ENCODE measurements around the gene ST8SIA4.

Gene ST8SIA4

DNA sequence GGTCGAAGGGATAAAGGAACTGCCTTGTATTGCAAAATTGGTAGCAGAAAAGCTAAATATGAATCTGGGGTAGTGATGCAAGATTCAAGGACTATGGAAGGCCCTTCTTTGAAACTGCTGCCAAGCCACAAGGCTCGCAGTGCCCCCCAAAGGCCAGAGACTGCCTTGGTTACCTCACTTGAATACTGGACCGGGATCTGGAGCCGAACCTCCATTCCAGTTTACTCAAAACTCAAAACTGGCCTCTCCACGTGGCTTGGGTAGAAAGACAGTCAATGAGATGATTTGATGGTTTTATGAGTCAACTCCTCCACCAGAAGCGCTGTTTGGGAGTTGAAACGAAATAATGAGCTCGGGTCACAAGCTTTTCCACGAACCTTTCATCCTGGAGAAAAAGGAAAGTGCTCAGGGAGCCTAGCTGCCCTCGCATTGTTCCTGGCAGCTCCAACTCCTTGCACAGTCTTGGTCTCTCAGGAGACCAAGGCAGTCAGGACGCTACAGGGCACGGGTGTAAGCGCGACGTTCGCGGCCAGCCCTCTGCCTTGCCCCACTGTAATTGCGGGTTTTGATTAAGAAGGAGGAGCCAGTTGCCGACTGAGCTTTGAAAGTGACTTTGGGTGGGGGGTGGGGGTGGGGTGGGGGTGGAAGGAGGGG is 2.8 kb downstream of the ST8SIA4 start:
- peak overlapping the region; percentile 82 for H3K27ac ChIP-seq (ENCODE audit: low read depth, low read length)
- peak overlapping the region; percentile 95 for H3K4me2 ChIP-seq (ENCODE audit: low read length)
- H3K4me3 ChIP-seq (ENCODE audit: low read length), result peak overlapping the region; percentile 89
- H3K9me3 ChIP-seq (ENCODE audit: control insufficient read depth, insufficient read depth, low read length), result no peaks in the 10 kb centered on the region; the same call in 1 of the 2 replicates
- H3K4me1 ChIP-seq (ENCODE audit: control insufficient read depth, low read length), result peaks cover 70% of the 10 kb centered on the region
- TF ChIP-seq, protein P1, sequence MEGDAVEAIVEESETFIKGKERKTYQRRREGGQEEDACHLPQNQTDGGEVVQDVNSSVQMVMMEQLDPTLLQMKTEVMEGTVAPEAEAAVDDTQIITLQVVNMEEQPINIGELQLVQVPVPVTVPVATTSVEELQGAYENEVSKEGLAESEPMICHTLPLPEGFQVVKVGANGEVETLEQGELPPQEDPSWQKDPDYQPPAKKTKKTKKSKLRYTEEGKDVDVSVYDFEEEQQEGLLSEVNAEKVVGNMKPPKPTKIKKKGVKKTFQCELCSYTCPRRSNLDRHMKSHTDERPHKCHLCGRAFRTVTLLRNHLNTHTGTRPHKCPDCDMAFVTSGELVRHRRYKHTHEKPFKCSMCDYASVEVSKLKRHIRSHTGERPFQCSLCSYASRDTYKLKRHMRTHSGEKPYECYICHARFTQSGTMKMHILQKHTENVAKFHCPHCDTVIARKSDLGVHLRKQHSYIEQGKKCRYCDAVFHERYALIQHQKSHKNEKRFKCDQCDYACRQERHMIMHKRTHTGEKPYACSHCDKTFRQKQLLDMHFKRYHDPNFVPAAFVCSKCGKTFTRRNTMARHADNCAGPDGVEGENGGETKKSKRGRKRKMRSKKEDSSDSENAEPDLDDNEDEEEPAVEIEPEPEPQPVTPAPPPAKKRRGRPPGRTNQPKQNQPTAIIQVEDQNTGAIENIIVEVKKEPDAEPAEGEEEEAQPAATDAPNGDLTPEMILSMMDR (IDR thresholded peaks at IDR 0.05; ENCODE audit: low read depth, low read length, poor library complexity, severe bottlenecking), result peak; percentile 82
- no peak for TF ChIP-seq EZH2phosphoT487 (IDR thresholded peaks at IDR 0.05; ENCODE audit: borderline replicate concordance, low read length)
- no peaks in the 10 kb centered on the region for H3K9me2 ChIP-seq (replicated peaks; ENCODE audit: control insufficient read depth, low read length)
- H3K27me3 ChIP-seq (ENCODE audit: control insufficient read depth, low read length), result peaks cover 4% of the 10 kb centered on the region; the same call in 1 of the 2 replicates
- H3F3A ChIP-seq (ENCODE audit: control insufficient read depth, insufficient read depth), result peaks cover 24% of the 10 kb centered on the region
- H3K79me2 ChIP-seq (ENCODE audit: control insufficient read depth, low read length), result peaks cover 64% of the 10 kb centered on the region
- peaks cover 42% of the 10 kb centered on the region for H3K36me3 ChIP-seq (ENCODE audit: control insufficient read depth, low read length)
- H4K20me1 ChIP-seq (ENCODE audit: control insufficient read depth, insufficient read depth, low read depth, low read length), result no peaks in the 10 kb centered on the region

DNA sequence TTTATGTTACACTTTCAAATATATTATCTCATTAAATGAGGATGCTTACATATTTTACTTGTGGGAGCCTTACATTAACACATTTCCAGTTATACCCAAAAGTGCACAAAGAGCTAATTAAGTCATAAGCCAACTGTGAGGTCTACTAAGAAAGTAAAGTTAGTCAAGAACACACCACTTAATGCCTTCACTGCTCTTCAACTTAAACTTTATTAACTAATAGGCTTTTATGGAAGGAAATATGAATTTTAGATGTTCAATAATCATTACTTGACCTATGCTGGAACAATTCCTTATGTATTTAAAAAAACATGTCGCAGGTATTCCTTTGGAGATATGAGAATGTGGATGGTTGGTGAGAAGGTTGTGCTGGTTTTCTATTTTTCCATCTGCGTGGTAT is 3.4 kb downstream of the ST8SIA4 start:
- Histone ChIP-seq H3K4me2 (ENCODE audit: low read length) (peak overlapping the region; percentile 95), H3F3A (ENCODE audit: control insufficient read depth, insufficient read depth) (peaks cover 24% of the 10 kb centered on the region), H3K4me3 (ENCODE audit: low read length) (peak overlapping the region; percentile 89), H4K20me1 (ENCODE audit: control insufficient read depth, insufficient read depth, low read depth, low read length) (no peaks in the 10 kb centered on the region), H3K4me1 (ENCODE audit: control insufficient read depth, low read length) (peaks cover 70% of the 10 kb centered on the region), H3K27me3 (ENCODE audit: control insufficient read depth, low read length) (peaks cover 4% of the 10 kb centered on the region; the same call in 1 of the 2 replicates), H3K36me3 (ENCODE audit: control insufficient read depth, low read length) (peaks cover 48% of the 10 kb centered on the region), H3K9me2 (replicated peaks; ENCODE audit: control insufficient read depth, low read length) (no peaks in the 10 kb centered on the region), H3K79me2 (ENCODE audit: control insufficient read depth, low read length) (peaks cover 68% of the 10 kb centered on the region), H3K9me3 (ENCODE audit: control insufficient read depth, insufficient read depth, low read length) (no peaks in the 10 kb centered on the region; the same call in 1 of the 2 replicates), H3K27ac (ENCODE audit: low read depth, low read length) (peak overlapping the region; percentile 82)
- TF ChIP-seq, protein P1 (IDR thresholded peaks at IDR 0.05; ENCODE audit: low read depth, low read length, poor library complexity, severe bottlenecking), result no peak
- TF ChIP-seq EZH2phosphoT487 (IDR thresholded peaks at IDR 0.05; ENCODE audit: borderline replicate concordance, low read length), result no peak

DNA sequence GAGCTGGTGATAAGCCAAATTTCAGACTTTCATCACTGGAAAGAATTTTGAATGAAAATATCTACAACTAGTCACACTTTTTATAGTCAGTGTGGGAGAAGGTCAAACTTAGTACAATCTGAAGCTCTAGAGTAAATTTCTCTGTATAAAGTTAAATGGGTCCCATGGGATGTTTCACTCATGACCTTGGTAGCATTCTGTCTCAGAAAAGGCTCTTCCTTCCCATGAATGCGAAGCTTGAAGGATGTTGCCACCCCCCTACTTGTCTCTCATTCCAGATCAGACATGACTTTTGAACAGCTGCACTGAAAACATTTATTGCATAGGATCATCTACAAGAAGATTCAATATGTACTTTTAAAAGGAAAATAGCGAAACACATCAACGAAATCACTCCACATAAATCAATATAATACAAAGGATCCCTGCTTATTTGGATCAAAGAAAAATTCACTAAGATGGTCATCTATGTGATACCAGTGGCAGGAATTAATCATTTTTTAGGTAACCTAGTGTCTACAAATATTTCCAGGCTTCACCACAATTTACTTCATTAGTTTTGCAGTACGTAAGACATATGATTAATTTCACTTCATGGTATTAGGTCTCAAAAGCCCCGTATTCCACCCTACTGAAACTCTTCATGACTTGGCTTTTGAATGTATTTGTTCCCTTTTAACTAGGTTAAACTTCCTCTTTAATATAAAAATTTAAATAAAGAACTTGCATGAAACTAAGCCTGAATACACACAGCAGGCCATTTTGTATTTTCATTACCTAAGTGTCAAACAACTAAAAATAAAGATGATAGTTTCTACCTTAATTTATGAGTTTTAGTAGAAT is 4.4 kb downstream of the ST8SIA4 start:
- Histone ChIP-seq H3K4me2 (ENCODE audit: low read length) (peak overlapping the region; percentile 95), H3K9me2 (replicated peaks; ENCODE audit: control insufficient read depth, low read length) (no peaks in the 10 kb centered on the region), H3K4me3 (ENCODE audit: low read length) (peak overlapping the region; percentile 89), H3K9me3 (ENCODE audit: control insufficient read depth, insufficient read depth, low read length) (no peaks in the 10 kb centered on the region; the same call in 1 of the 2 replicates), H3F3A (ENCODE audit: control insufficient read depth, insufficient read depth) (peaks cover 24% of the 10 kb centered on the region), H3K36me3 (ENCODE audit: control insufficient read depth, low read length) (peaks cover 57% of the 10 kb centered on the region), H4K20me1 (ENCODE audit: control insufficient read depth, insufficient read depth, low read depth, low read length) (no peaks in the 10 kb centered on the region), H3K27me3 (ENCODE audit: control insufficient read depth, low read length) (no peaks in the 10 kb centered on the region), H3K27ac (ENCODE audit: low read depth, low read length) (peak overlapping the region; percentile 82), H3K79me2 (ENCODE audit: control insufficient read depth, low read length) (peaks cover 71% of the 10 kb centered on the region), H3K4me1 (ENCODE audit: control insufficient read depth, low read length) (peaks cover 70% of the 10 kb centered on the region)
- TF ChIP-seq EZH2phosphoT487 (IDR thresholded peaks at IDR 0.05; ENCODE audit: borderline replicate concordance, low read length), result no peak
- TF ChIP-seq, protein P1 (IDR thresholded peaks at IDR 0.05; ENCODE audit: low read depth, low read length, poor library complexity, severe bottlenecking), result no peak

Measured in DOHH2 (cell line).